B cell (primary cell): ENCODE data around the gene PRXL2B.

Experiments
- CTCF ChIP-seq: fragments of 200-600 bp; IDR thresholded peaks from one replicate; pipeline ENCODE4 v1.8.0; 2022; ENCODE audit warnings: antibody characterized with exemption, mild to moderate bottlenecking
- EZH2 ChIP-seq: IDR thresholded peaks from 2 replicates; pipeline ENCODE4 v1.6.1; 2012; ENCODE audit warnings: borderline replicate concordance, low read depth, mild to moderate bottlenecking, moderate library complexity, low read length; ENCODE audit not compliant: insufficient read depth, poor library complexity, severe bottlenecking

- TF ChIP-seq CTCF: no peak
- no peak for TF ChIP-seq EZH2
These were observed 11.9 kb downstream of the PRXL2B start for GRCh38 chr1:2598329-2598931.
